ENCODE measurements around the gene AP3D1. TPM values are rescaled to one million over a fixed set of nuclear protein-coding genes. Genes with fewer than 3 reads are reported as not detected.
"Not testable (repeated sequence)": the region's sequence is repeated elsewhere in the genome, so short reads cannot be mapped to it uniquely, and the experiment has no call there.

The AP3D1 gene
- total RNA-seq (2014; rRNA removed), result 103 and 142 TPM in 2 replicates
- Bru-seq, nascent RNA, result percentile 79 among the genes with signal in this experiment
- BruChase-seq, experiment 1, labeled RNA remaining after a 6-hour chase, result percentile 89 among the genes with signal in this experiment
- BruChase-seq, experiment 2, labeled RNA remaining after a 2-hour chase, result percentile 84 among the genes with signal in this experiment
- long read RNA-seq, full-length matches to known transcripts, result 91 of 481 reads
- long read RNA-seq, partial matches to known transcripts, result 305 of 481 reads
- long read RNA-seq, other reads (novel, unspliced or antisense), result 85 of 481 reads

DNA sequence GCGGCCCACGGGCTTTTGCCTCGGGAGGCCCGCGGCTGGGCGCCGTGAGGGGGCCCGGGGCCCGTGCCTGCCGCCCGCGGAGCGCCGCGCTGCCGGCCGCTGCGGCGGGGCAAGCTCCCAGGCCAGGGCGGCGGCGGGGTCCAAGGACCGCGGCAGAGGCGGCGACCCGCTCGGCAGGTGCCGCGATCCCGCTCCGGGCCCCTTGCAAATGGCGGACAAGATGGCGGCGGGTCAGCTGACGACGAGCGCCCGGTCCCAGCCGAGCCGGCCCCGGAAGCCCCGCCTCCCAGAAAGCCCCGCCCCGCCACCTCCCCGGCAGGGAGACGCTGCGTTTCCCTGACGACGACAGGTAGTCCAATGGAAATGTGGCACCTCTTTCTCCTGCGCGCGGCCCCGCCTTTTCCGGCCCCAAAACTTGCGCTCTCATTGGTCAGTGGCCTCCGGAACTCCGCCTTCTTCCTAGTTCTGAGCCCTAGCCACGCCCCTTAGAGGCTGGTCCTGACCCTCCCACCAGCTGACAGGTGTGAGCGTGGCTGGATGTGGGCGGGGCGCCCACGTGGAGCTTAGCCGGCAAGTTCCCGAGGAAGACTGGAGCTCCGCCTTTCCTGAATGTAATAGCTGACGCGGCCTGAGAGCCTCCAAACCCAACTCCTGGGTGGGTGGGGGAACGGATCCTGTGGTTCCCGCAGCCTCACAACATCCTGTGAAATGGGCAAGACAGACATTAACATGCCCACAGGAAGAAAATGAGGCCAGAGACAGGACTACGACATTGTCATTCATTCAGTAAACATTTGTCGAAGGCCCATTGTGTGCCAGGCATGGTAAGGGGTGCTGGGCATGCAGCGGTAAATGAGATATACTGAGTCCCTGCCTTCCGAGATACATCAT, at the start of gene AP3D1:
Gene AP3D1 (minus strand): TSS at position 228 of the 891 bp plus-strand sequence. CDS start 232 bp downstream, outside the sequence.
- Histone ChIP-seq H3K4me3 (ENCODE audit: low read length) (peak within 1 kb of the TSS; percentile 98), H3K9me2 (replicated peaks; ENCODE audit: low read length) (no peaks in the 10 kb centered on the region), H3K4me1 (ENCODE audit: insufficient read depth, low read length) (peaks cover 13% of the 10 kb centered on the region), H3K9ac (ENCODE audit: low read length) (peak within 1 kb of the TSS; percentile 100), H3K27me3 (ENCODE audit: low read length) (no peaks in the 10 kb centered on the region), H3K4me2 (ENCODE audit: low read length) (peak within 1 kb of the TSS; percentile 87), H3K27ac (ENCODE audit: low read length) (peak within 1 kb of the TSS; percentile 64), H3F3A (ENCODE audit: low read length, unreplicated experiment) (no peaks in the 10 kb centered on the region), H3K36me3 (ENCODE audit: low read depth, low read length) (no peaks in the 10 kb centered on the region), H3K9me3 (ENCODE audit: low read length) (no peaks in the 10 kb centered on the region), H2AFZ (ENCODE audit: low read length) (no peak within 1 kb of the TSS), H4K20me1 (ENCODE audit: low read length) (0 out of 2 replicates have a peak, but pooled peaks cover 4% of the 10 kb centered on the region), H3K79me2 (ENCODE audit: low read length) (peaks cover 46% of the 10 kb centered on the region)
- CTCF ChIA-PET, result interaction anchor here (0.7 kb wide), 1 partner anchor 254 kb away, joined by 3 read pairs; no protein-coding TSS in a partner anchor
- ATAC-seq, result peak; percentile 87
- DNase-seq, result peak; percentile 98
- intact Hi-C loops (cut with micrococcal nuclease), result loop anchor here (5.0 kb wide), 1 partner anchor 54 kb away; the partner anchor contains the start of genes IZUMO4 and MOB3A
- POLR2A ChIA-PET (ENCODE audit: unreplicated experiment), result interaction anchor here (0.6 to 0.7 kb wide), 2 partner anchors 13 to 100 kb away, joined by 3 to 6 read pairs; no protein-coding TSS in a partner anchor
- no TSS peak for BruUV-seq (replicated peaks)
- TF ChIP-seq EZH2 (IDR thresholded peaks at IDR 0.05; ENCODE audit: low read length, unreplicated experiment) (no peak), EZH2phosphoT487 (IDR thresholded peaks at IDR 0.05; ENCODE audit: borderline replicate concordance, low read length) (no peak)
- TF ChIP-seq, protein P1, sequence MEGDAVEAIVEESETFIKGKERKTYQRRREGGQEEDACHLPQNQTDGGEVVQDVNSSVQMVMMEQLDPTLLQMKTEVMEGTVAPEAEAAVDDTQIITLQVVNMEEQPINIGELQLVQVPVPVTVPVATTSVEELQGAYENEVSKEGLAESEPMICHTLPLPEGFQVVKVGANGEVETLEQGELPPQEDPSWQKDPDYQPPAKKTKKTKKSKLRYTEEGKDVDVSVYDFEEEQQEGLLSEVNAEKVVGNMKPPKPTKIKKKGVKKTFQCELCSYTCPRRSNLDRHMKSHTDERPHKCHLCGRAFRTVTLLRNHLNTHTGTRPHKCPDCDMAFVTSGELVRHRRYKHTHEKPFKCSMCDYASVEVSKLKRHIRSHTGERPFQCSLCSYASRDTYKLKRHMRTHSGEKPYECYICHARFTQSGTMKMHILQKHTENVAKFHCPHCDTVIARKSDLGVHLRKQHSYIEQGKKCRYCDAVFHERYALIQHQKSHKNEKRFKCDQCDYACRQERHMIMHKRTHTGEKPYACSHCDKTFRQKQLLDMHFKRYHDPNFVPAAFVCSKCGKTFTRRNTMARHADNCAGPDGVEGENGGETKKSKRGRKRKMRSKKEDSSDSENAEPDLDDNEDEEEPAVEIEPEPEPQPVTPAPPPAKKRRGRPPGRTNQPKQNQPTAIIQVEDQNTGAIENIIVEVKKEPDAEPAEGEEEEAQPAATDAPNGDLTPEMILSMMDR (conservative IDR thresholded peaks at IDR 0.05; ENCODE audit: low read depth, low read length), result no peak

DNA sequence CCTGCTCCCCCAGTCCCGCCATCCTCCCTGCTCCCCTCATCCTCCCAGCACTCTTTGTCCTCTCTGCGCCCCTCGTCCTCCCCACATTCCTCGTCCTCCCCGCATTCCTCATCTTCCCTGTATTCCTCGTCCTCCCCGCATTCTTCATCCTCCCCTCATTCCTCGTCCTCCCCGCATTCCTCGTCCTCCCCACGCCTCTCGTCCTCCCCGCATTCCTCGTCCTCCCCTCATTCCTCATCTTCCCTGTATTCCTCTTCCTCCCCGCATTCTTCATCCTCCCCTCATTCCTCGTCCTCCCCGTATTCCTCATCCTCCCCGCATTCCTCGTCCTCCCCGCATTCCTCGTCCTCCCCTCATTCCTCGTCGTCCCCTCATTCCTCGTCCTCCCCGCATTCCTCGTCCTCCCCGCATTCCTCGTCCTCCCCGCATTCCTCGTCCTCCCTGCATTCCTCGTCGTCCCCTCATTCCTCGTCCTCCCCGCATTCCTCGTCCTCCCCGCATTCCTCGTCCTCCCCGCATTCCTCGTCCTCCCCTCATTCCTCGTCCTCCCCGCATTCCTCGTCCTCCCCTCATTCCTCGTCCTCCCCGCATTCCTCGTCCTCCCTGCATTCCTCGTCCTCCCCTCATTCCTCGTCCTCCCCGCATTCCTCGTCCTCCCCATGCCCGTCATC, 49.4 kb upstream of the AP3D1 start:
- H3K9me3 ChIP-seq (ENCODE audit: low read length); CTCF ChIA-PET; H3K27me3 ChIP-seq (ENCODE audit: low read length); H3K4me1 ChIP-seq (ENCODE audit: insufficient read depth, low read length); intact Hi-C loops (cut with micrococcal nuclease); DNase-seq; H2AFZ ChIP-seq (ENCODE audit: low read length); BruUV-seq (replicated peaks); H3K9ac ChIP-seq (ENCODE audit: low read length); H3K4me2 ChIP-seq (ENCODE audit: low read length); H4K20me1 ChIP-seq (ENCODE audit: low read length); H3K4me3 ChIP-seq (ENCODE audit: low read length); POLR2A ChIA-PET (ENCODE audit: unreplicated experiment); ATAC-seq; H3K36me3 ChIP-seq (ENCODE audit: low read depth, low read length); H3F3A ChIP-seq (ENCODE audit: low read length, unreplicated experiment); H3K9me2 ChIP-seq (replicated peaks; ENCODE audit: low read length); H3K27ac ChIP-seq (ENCODE audit: low read length): not testable (repeated sequence)
- peaks cover 25% of the 10 kb centered on the region; the same call in 1 of the 2 replicates for H3K79me2 ChIP-seq (ENCODE audit: low read length)

All from PC-3 (cell line).